NK-92 treated with Interleukin-12 subunit alpha and Interleukin-12 subunit beta, amount 100 ng/mL, for 24 hours (cell line): Measurements from ENCODE around the gene TMEM135.
"Not testable (repeated sequence)": the region's sequence is repeated elsewhere in the genome, so short reads cannot be mapped to it uniquely, and the experiment has no call there.

ENCODE experiments used
- DNase-seq: peaks from one replicate; lab custom pipeline; 2025; lab: John Stamatoyannopoulos, UW

TMEM135 gene

DNA sequence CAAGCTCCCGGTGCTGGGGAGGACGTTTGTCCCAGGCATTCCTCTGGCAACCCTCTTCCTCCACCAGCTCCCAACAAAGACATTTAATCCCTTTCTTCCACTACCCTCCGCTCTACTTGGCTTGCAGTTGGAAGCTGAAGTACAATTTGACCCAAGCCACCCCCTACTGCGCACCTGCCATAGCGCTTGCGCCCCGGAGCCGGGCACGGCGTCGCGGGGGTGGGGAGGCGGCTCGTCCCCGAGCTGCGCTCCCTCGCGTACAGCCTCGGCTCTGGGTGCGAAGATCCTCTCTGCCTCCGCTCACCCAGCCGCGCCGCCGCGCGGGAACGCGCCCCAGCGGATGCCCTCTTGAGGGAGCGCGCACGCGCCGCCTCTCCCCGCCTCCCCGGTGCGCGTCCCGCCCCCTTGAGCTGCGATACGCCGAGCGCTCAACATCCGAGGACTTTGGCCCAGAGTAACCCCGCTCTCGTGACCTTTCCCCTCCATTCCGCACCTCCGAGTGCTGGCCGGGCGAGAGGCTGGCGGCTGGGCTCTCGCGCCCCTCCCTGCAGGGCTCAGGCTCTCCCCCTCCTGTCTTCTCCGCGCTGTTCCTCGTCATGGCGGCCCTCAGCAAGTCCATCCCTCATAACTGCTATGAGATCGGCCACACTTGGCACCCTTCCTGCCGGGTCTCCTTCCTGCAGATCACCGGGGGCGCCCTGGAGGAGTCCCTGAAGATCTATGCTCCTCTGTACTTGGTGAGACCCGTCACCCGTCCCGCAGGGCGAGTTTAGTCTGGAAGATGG lies at the start of gene TMEM135:
Gene TMEM135, plus strand, starts transcription at position 485 of the 785 bp plus-strand sequence. Its CDS starts 112 bp downstream, at position 597.
- peak; percentile 93 for DNase-seq

DNA sequence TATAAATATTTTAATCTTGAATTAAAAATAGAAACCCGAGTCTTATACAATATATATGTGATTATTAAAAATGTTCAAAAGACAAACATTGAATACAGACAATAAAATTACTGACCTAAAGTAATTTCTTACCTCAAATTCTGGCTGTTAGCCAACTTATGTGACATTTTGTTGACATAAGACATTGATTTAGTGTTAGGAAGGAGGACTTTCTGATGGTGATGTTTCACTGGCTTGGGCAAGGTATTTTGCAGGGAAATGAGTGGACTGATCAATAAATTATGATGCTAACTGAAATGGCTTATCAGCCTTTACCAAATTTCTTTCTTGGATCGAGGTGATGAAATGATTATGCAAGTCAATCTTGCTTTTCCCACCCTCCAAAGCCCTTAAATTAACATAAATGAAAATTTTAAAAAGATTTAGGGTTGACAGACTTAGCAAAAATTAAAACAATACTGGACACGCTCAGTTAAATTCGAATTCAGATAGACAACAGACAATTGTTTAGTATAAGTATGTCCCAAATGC lies 49.3 kb upstream of the TMEM135 start:
- DNase-seq: no peak

- DNase-seq: no peak
Observed at GRCh38 chr11:86990031-86990430, 47.7 kb upstream of the TMEM135 start.

GRCh38 chr11:86990515-86990914 lies 47.2 kb upstream of the TMEM135 start:
- DNase-seq: no peak

- no peak for DNase-seq
Observed at GRCh38 chr11:86991341-86991740, 46.4 kb upstream of the TMEM135 start.

GRCh38 chr11:86992340-86992739 lies 45.4 kb upstream of the TMEM135 start:
- not testable (repeated sequence) for DNase-seq

GRCh38 chr11:86993031-86993430 lies 44.7 kb upstream of the TMEM135 start:
- no peak for DNase-seq

- no peak for DNase-seq
Observed at GRCh38 chr11:86996953-86997570, 40.7 kb upstream of the TMEM135 start.

- no peak for DNase-seq
Observed at GRCh38 chr11:86999388-86999787, 38.3 kb upstream of the TMEM135 start.

DNA sequence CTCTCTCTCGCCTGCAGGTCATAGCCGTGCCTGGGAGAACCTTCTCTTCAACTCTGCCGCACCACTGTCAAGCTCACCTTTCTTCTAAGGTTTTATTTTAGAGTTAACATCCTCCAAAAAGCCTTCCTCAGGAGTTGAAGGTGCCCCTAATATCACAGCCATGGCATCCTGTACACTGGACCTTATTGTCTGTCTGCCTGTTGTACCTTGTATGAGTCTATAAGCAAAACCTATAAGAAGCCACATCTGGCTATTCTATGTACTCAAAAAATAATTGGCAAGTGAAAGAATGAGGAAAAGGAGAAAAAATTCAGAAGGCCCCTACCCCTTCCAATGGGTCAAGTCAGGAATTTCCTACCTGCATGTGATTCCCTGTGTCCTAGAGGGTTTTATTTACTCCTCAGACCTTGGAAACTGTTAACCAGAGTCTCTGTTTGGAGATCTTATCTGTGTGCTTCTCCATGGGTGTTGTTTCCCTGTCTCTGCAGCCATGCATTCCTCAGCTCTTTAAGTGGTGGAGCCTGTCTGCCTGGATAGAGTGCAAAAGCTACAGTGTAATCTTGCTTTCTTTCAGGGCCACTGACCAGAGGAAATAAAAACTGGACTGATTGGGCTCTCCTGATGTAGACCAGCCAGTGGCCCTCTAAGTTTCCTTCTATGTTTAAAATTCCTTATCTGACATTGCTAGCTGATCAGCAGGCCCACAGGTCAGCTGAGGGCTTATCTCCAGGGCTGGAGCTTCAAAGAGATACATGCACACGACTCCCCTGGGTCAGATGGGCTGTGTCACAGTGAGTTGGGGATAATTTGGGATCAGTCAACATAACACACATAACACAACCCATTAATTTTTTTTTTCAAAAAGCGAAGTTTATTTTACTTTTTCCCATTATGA lies 37.6 kb upstream of the TMEM135 start:
- no peak for DNase-seq

GRCh38 chr11:87002918-87003317 lies 34.8 kb upstream of the TMEM135 start:
- no peak for DNase-seq

DNA sequence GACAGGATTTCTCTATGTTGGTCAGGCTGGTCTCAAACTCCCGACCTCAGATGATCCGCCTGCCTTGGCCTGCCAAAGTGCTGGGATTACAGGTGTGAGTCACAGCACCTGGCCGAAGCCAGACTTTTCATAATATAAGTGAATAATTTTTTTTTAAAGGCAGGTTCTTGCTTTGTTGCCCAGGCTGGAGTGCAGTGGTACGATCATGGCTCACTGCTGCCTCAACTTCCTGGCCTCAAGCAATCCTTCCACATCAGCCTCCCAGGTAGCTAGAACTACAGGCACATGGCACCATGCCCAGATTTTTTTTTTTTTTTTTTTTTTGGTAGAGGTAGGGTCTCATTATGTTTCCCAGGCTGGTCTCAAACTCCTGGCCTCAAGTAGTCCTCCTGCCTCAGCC lies 33.5 kb upstream of the TMEM135 start:
- DNase-seq: not testable (repeated sequence)

DNA sequence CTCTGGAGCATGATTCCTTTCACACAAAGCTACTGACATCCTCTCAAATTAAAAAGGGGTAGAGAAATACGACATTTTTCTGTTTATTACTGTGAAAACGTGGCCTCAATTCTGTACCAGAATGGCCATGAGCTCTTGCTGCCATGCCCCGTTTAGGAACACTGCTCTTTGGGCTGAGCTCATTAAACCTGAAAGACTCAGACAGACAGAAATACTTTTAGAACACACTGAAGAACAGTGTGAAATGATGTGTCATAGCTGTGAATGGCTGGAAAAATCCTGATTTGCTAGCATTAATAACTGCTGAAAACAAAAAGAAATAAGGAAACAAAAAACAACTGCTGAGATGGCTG lies 32.2 kb upstream of the TMEM135 start:
- DNase-seq: no peak

DNA sequence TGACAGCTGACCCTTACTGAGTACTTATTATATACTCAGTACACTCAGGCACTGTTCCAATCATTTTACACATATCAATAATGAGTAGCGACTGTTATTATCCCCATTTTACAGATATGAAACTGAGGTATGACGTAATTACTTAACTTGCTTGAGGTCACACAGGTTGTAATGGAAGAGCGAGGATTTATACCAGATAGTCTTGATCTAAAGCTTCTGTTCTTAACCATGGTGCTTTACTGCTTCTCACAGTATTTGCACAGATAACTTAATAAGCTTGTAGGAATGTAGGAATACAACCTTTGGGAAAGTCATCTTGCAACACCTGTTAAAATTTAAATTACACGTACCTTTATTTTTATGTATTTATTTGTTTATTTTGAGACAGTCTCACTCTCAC lies 31.7 kb upstream of the TMEM135 start:
- no peak for DNase-seq

DNA sequence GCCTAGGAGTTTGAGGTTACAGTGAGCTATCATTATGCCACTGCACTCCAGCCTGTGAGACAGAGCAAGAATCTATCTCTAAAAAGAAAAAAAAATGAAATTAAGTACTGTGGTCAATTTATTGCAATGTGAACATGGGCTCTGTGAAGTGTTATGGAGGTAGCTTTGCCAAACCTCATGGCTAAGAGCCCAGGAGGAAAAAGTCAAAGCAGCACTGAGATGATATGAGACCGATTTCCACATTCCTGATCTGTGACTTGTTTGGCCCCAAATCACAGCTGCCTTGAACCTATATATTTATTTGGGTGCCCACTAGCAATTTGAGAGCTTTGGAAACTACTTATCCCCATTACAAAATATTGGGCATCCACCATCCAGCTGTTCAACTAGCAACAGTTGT lies 29.8 kb upstream of the TMEM135 start:
- no peak for DNase-seq

DNA sequence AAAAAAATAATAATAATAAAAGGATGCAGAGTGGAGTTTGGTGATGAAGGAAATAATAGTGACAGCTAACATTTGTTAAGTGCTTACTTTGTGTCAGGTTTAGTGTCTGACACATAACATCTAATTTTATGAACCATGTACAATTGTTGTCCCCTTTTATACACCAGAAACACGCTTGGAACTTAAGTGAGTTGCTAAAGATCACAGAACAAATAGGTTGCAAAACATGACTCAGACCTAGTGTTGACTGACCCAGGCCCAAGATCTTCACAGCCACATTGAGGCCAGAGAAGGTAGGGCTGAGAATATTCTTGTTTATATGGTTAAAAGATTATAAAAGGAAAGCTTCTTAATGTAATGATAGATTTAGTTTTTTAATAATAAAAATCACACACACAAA lies 25.6 kb upstream of the TMEM135 start:
- DNase-seq: no peak

- no peak for DNase-seq
Observed at GRCh38 chr11:87012673-87013072, 25.1 kb upstream of the TMEM135 start.

DNA sequence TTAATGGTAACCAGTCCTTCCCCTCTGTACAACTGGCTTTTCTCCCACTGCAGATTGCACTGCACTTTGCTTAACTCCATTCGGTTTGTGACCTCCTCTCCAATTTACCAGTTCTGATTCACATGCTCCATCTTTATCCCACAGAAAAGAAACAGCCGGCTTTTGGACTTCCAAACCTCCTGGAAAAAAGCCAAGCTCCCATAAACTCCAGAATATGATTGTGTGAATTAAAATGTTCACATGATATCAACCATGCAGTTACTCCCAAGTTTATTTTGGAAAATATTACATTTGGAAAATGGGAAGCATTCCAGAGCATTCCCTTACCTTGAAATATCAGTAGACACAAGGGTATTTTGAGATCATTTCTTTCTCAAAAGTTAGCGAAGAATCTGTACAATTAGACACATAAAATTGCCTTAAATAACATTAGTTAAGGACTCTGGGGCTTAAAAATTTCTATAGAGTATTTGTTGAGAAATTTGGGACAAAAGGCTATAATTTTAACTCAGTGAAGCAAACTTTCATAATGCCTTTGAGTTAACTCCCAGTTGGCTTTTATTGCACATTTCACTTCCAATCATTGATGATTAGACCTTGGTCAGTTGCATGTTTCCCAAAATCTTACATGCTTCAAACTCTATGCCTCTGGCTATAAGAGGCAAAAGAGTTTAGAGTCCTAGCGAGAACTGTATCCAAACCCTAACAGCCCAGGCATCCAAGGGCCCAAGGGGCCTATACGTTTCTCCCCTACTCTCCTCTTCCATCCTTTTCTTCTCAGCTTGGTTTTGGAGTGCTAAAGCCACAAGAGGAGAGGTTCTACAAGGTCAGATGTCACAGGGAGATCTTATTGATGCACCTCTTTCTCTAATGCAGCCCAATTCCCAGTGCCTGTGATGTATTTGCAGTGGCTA lies 23.6 kb upstream of the TMEM135 start:
- no peak for DNase-seq

DNA sequence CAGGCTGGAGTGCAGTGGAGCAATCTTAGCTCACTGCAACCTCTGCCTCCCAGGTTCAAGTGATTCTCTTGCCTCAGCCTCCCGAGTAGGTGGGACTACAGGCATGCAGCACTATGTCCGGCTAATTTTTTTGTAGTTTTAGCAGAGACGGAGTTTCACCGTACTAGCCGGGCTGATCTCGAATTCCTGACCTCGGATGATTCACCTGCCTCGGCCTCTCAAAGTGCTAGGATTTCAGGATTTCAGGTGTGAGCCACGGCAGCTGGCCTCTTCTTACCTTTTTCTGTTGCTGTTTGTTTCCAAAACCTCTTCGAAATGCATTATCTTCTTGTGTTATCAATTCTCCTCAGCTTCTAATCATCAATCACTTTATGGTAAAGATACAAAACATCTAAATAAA lies 22.1 kb upstream of the TMEM135 start:
- no peak for DNase-seq

DNA sequence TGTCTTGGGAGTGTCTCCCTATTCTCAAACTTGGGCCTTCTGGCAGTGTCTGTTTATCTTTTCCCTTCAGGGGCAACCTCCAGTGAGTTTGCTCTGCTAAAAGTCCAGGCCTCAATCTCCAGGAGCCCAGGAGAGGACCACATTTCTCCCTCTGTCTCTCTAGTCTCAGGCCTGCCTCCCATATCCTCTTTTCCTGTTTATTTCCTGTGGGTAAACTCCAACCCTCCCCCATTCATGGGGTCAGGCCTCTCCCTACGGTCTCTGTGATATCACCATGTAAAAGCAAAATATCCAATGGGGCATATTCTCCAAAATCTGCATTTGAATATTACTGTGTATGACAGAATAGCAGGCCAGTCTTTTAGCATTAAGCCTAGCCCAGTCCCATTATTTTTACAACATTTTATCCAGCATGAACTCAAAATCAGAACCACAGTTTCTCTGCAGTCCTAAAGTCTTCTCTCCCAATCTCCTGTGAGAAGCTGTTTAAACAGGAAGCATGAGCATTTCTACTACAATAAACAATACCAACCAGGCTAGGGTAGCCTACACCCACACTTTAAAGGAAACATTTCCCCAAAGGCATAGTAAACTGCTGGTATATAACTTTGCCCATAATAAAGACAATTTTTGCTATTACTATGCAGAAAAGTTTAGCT lies 18.0 kb upstream of the TMEM135 start:
- no peak for DNase-seq

GRCh38 chr11:87020336-87020735 lies 17.4 kb upstream of the TMEM135 start:
- DNase-seq: no peak
